Measurements from ENCODE around the gene EEF2K. TPM values are rescaled to one million over a fixed set of nuclear protein-coding genes. Genes with fewer than 3 reads are reported as not detected.

The EEF2K gene
- polyA plus RNA-seq, 2 of the 4 experiments (the other 2 are of a cell fraction), result 8.2 to 9.4 TPM

GRCh38 chr16:22284637-22285036 lies 78.6 kb downstream of the EEF2K start:
- H3K4me3 ChIP-seq, result no peak overlapping the region
- no peak overlapping the region for H3K4me2 ChIP-seq
- DNase-seq (ENCODE audit: low read depth in 1 of 2, low spot score in 1 of 2), result no peak
- POLR2A ChIA-PET, result interaction anchor here (0.5 kb wide), 1 partner anchor 78 kb away, joined by 4 read pairs; the partner anchor contains the start of gene EEF2K
- no peak for ATAC-seq
- whole genome bisulfite sequencing (ENCODE audit: missing lambda C conversion rate), result 92% methylated on average over 9 of the region's 9 CpGs
- H3K27ac ChIP-seq, result no peak overlapping the region
- CTCF ChIA-PET, result interaction anchor here (1.7 kb wide), 1 partner anchor 13 kb away, joined by 7 read pairs; the partner anchor contains the start of gene POLR3E
- FAIRE-seq, result no peak
- no peaks in the 10 kb centered on the region for H3K4me1 ChIP-seq
- TF ChIP-seq CEBPB (IDR thresholded peaks at IDR 0.05), result peak; percentile 32 to 57; a peak in 3 of 4 replicates
- no peak for TF ChIP-seq RNF2 (IDR thresholded peaks at IDR 0.05; ENCODE audit: borderline replicate concordance, low read depth)
- TF ChIP-seq HOXB13 (CRISPR knock-in tag; IDR thresholded peaks at IDR 0.05; ENCODE audit: low read depth), result no peak
- H3K9me3 ChIP-seq, result no peaks in the 10 kb centered on the region

- FAIRE-seq, result no peak
- DNase-seq (ENCODE audit: low read depth in 1 of 2, low spot score in 1 of 2), result no peak
- no peak for ATAC-seq
Measured at GRCh38 chr16:22285080-22285479, 79.0 kb downstream of the EEF2K start.

More at GRCh38 chr16:22285080-22285479, 79.0 kb downstream of the EEF2K start:
- H3K9me3 ChIP-seq, result no peaks in the 10 kb centered on the region
- WGBS (ENCODE audit: missing lambda C conversion rate), result 94% methylated on average over 6 of the region's 6 CpGs
- H3K4me1 ChIP-seq, result no peaks in the 10 kb centered on the region
- POLR2A ChIA-PET, result no interaction called here
- H3K4me3 ChIP-seq, result no peak overlapping the region
- no peak overlapping the region for H3K4me2 ChIP-seq
- CTCF ChIA-PET, result interaction anchor here (1.7 kb wide), 1 partner anchor 12 kb away, joined by 7 read pairs; the partner anchor contains the start of gene POLR3E
- TF ChIP-seq CHD2 (IDR thresholded peaks at IDR 0.05; ENCODE audit: low read length, partially characterized antibody), result no peak
- no peak for TF ChIP-seq RCOR1 (IDR thresholded peaks at IDR 0.05; ENCODE audit: low read depth, low read length)
- TF ChIP-seq MAX (IDR thresholded peaks at IDR 0.05), result no peak
- no peak for TF ChIP-seq ESRRA (IDR thresholded peaks at IDR 0.05; ENCODE audit: borderline replicate concordance, low read length)
- TF ChIP-seq CTCF (IDR thresholded peaks at IDR 0.05), result no peak
- no peak for TF ChIP-seq EHMT2 (IDR thresholded peaks at IDR 0.05; ENCODE audit: low read depth)
- TF ChIP-seq HOXB5 (CRISPR knock-in tag; IDR thresholded peaks at IDR 0.05), result no peak
- TF ChIP-seq POLR2AphosphoS2 (conservative IDR thresholded peaks at IDR 0.05; ENCODE audit: low read length), result no peak
- no peak for TF ChIP-seq RNF2 (IDR thresholded peaks at IDR 0.05; ENCODE audit: borderline replicate concordance, low read depth)
- TF ChIP-seq FOXS1 (CRISPR knock-in tag; IDR thresholded peaks at IDR 0.05), result no peak
- no peak for TF ChIP-seq BCL3 (IDR thresholded peaks at IDR 0.05)
- TF ChIP-seq MAZ (IDR thresholded peaks at IDR 0.05; ENCODE audit: borderline replicate concordance, low read depth, low read length), result no peak
- no peak for TF ChIP-seq ELK1 (IDR thresholded peaks at IDR 0.05; ENCODE audit: low read depth, low read length)
- no peak for TF ChIP-seq ZFP36 (IDR thresholded peaks at IDR 0.05; ENCODE audit: borderline replicate concordance, partially characterized antibody)
- TF ChIP-seq HES2 (IDR thresholded peaks at IDR 0.05), result no peak
- no peak for TF ChIP-seq RFX5 (IDR thresholded peaks at IDR 0.05)
- TF ChIP-seq EP300 (IDR thresholded peaks at IDR 0.05), result no peak
- no peak for TF ChIP-seq REST (IDR thresholded peaks at IDR 0.05)
- no peak overlapping the region for H3K27ac ChIP-seq
